Fibroblast of mammary gland (primary cell): ENCODE measurements around the gene SAMD1.
A peak's percentile ranks its signal among the peaks of the same experiment; 100 is the strongest.

ENCODE experiments used
- DNase-seq: peaks from one replicate; pipeline ENCODE4 v3.0.0-alpha.2; 2010; ENCODE audit warnings: low read depth
- H3K4me3 ChIP-seq: 2 replicates; pipeline ENCODE4 v1.5.1; 2011; ENCODE audit warnings: low read depth, mild to moderate bottlenecking, low read length, moderate library complexity; ENCODE audit not compliant: control insufficient read depth
- CTCF ChIP-seq: conservative IDR thresholded peaks from 2 replicates; pipeline ENCODE4 v1.5.1; 2011; ENCODE audit warnings: low read depth, low read length, inconsistent platforms; ENCODE audit not compliant: control insufficient read depth, insufficient read depth

The SAMD1 gene

DNA sequence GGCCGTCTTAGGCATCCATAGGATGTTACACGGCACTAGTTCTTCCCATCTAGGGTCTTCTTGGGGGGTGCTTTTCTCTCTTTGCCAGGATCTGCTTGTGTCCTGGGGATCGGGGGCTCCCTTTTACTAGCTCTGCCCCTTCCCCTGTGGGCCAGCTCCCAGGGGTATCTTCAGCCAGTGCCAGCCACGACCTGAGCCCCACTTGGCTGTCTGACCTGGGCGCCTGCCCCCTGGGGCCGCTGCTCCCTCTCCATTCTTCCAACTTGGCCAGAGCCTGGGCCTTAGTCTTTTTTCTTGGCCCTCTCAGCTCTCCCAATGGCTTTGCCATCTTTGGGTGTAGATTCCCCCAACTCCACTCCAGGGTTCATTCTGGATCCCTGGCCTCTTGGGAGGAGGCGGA is 23.9 kb upstream of the SAMD1 start:
- no peak overlapping the region for H3K4me3 ChIP-seq
- no peak for TF ChIP-seq CTCF
- no peak for DNase-seq

DNA sequence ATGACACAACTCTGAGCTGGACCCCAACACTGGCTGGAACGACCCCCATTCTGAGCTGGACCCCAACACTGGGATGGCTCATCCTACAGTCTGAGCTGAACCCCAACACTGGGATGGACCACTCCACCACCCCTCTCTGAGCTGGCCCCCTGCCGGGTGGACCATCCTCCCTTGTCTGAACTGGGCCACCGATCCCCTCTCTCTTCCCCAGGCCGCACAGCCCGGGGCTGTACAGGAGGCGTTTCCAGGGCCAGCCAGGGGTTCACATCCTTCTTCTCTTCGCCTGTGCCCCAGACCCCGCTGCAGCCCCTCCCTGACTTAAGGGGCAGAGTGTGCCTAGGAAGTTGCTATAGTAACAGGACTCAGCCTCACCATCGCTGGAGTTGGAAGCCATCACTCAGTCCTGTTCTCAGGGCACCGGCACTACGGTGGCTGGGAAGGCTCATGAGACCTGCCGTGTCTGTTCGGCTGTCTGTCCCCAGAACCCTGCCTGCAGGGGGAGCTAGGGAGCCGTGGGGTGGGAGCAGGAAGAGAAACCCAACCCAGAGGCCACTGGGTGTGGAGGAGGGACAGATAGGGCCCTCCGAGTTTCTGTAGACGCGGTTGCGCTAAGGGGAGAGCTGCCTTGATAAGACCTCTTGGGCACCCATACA is 23.3 kb upstream of the SAMD1 start:
- DNase-seq: no peak
- H3K4me3 ChIP-seq: no peak overlapping the region
- TF ChIP-seq CTCF: peak; percentile 31

DNA sequence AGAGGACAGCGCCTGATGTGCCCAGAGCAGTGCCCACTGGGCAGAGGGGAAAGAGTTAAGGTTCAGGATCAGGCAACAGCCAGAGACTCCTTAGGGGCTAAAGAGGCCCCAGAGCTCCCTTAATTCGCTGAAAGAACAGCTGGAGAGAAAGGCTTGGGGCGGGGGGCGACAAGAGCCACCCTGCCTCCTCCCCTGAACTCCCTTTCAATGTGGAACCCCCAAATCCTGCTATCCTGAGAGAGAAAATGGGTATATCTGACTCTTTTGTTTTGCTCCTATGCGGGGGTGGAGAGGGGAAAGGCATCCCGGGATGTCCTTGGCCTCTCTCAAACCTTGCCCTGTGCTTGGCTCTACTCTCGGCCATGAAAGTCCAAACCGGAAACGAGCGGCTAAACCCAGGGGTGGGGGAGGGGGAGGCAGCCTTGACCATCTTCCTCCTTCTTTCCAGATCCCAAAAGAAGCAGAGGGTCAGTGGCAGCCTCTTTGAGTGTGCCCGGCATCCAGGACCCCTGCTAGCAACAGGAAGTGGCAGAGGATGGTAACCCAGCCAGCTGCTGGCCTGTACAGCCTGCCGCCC is 22.3 kb upstream of the SAMD1 start:
- TF ChIP-seq CTCF: no peak
- DNase-seq: no peak
- H3K4me3 ChIP-seq: no peak overlapping the region

- TF ChIP-seq CTCF: no peak
- no peak overlapping the region for H3K4me3 ChIP-seq
- DNase-seq: peak; percentile 44
Measured at GRCh38 chr19:14112051-14112808, 21.7 kb upstream of the SAMD1 start.

GRCh38 chr19:14111486-14111885 is 20.9 kb upstream of the SAMD1 start:
- H3K4me3 ChIP-seq: no peak overlapping the region
- TF ChIP-seq CTCF: no peak
- no peak for DNase-seq

DNA sequence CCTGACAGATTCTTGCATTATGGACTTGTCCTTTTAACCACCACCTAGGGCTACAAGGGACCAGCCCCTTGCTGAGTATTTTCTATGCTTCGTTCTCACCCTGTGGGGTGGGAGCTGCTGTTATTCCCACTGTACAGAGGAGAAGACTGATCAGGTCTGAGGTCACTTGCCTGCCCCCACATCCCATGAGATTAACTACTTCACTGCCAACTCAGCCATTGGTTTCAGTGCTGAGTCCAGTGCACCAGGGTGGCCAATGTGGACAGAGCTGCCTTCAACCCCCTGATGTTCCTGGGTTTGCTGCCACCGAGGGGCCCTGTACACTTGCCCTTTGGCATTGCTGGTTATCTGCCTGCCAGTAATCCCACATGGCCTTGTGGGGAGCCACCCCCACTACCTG is 20.1 kb upstream of the SAMD1 start:
- H3K4me3 ChIP-seq: no peak overlapping the region
- no peak for DNase-seq
- no peak for TF ChIP-seq CTCF
